GM19238 (cell line): Measurements from ENCODE around the gene JMJD6.
A peak's percentile ranks its signal among the peaks of the same experiment; 100 is the strongest.

ENCODE experiments used
- DNase-seq: peaks from one replicate; pipeline ENCODE4 v3.0.0; 2011; ENCODE audit warnings: low spot score; ENCODE audit not compliant: insufficient read length

Gene JMJD6

GRCh38 chr17:76681222-76682137 lies 44.9 kb downstream of the JMJD6 start:
- DNase-seq, result peak; percentile 50

GRCh38 chr17:76679239-76679638 lies 47.2 kb downstream of the JMJD6 start:
- DNase-seq, result no peak

- no peak for DNase-seq
Measured at GRCh38 chr17:76678330-76678729, 48.1 kb downstream of the JMJD6 start.

GRCh38 chr17:76677406-76677805 lies 49.0 kb downstream of the JMJD6 start:
- no peak for DNase-seq

GRCh38 chr17:76676629-76677028 lies 49.8 kb downstream of the JMJD6 start:
- DNase-seq, result no peak

GRCh38 chr17:76675648-76676047 lies 50.8 kb downstream of the JMJD6 start:
- no peak for DNase-seq

- DNase-seq, result no peak
Measured at GRCh38 chr17:76674600-76674999, 51.8 kb downstream of the JMJD6 start.

GRCh38 chr17:76673729-76674128 lies 52.7 kb downstream of the JMJD6 start:
- no peak for DNase-seq

- no peak for DNase-seq
Measured at GRCh38 chr17:76672892-76673291, 53.5 kb downstream of the JMJD6 start.

GRCh38 chr17:76672270-76672851 lies 54.0 kb downstream of the JMJD6 start:
- no peak for DNase-seq

GRCh38 chr17:76671912-76672262 lies 54.5 kb downstream of the JMJD6 start:
- no peak for DNase-seq

GRCh38 chr17:76671123-76671911 lies 55.1 kb downstream of the JMJD6 start:
- peak; percentile 98 for DNase-seq

GRCh38 chr17:76670718-76671122 lies 55.7 kb downstream of the JMJD6 start:
- DNase-seq, result no peak

GRCh38 chr17:76670020-76670717 lies 56.2 kb downstream of the JMJD6 start:
- no peak for DNase-seq
